Gastroesophageal sphincter (tissue), 3 donors: ENCODE results near the gene TUBB2A.

ENCODE experiments used
- CTCF ChIP-seq, 4 experiments: fragments of 200-600 bp in 2 of 4; fragments of 450-650 bp in 2 of 4; sonication (generic) in 1 of 4; IDR thresholded peaks; one replicate each; pipeline ENCODE4 v1.5.1; 2017 to 2019; ENCODE audit warnings: antibody characterized with exemption in 4 of 4, mild to moderate bottlenecking in 2 of 4, moderate library complexity in 2 of 4
- EP300 ChIP-seq: sonication (generic); formaldehyde crosslinking; IDR thresholded peaks from one replicate; pipeline ENCODE4 v1.6.1; 2017; ENCODE audit warnings: antibody characterized with exemption, mild to moderate bottlenecking
- POLR2A ChIP-seq, 2 donors: fragments of 450-650 bp; IDR thresholded peaks; one replicate each; pipeline ENCODE4 v1.6.1; 2017; ENCODE audit warnings: antibody characterized with exemption in 2 of 2, mild to moderate bottlenecking in 2 of 2, moderate library complexity in 1 of 2
- POLR2AphosphoS5 ChIP-seq: sonication (generic); formaldehyde crosslinking; IDR thresholded peaks from one replicate; pipeline ENCODE4 v1.6.1; 2017; ENCODE audit warnings: antibody characterized with exemption

DNA sequence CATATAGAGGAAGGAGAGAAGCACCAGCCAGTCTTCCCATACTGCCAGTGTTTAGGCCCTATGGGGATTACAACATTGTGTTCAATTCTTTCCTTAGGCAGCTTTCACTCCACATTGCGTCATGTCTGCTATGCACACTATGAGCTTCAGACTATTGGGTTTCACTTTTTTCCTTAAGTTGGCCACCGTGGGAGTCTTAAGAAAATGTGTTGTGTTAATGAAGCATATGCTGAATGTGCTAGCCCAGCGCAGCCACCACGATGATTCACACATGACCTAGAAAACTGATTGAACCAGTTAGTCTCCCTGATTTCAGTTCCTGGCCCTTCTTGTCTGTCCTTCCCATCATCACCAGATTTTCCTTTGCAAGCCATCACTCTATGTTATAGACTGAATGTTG, 48.6 kb upstream of the TUBB2A start:
- TF ChIP-seq CTCF (IDR thresholded peaks at IDR 0.05): no peak
- TF ChIP-seq POLR2A (IDR thresholded peaks at IDR 0.05): no peak
- TF ChIP-seq POLR2AphosphoS5: no peak
- TF ChIP-seq EP300: no peak
